ENCODE measurements around the gene SLC44A1. TPM values are rescaled to one million over a fixed set of nuclear protein-coding genes. Genes with fewer than 3 reads are reported as not detected.

Gene SLC44A1
- total and polyA plus RNA-seq, 2 of the 13 experiments (the other 11 are each of a cell fraction or from before 2014, with no cell fraction given): 21.4 to 40.8 TPM

GRCh38 chr9:105216440-105217178, 27.8 kb upstream of the SLC44A1 start:
- Histone ChIP-seq H4K20me1 (ENCODE audit: insufficient read depth, low read length) (no peaks in the 10 kb centered on the region), H3K4me1 (ENCODE audit: insufficient read depth, low read length) (peaks cover 19% of the 10 kb centered on the region), H3K9me3 (ENCODE audit: low read length) (no peaks in the 10 kb centered on the region), H3K79me2 (ENCODE audit: insufficient read depth, low read length) (no peaks in the 10 kb centered on the region), H3K36me3 (replicated peaks in 1 of 2; ENCODE audit: control insufficient read depth in 1 of 2, insufficient read depth in 2 of 2, low read length in 2 of 2) (no peaks in the 10 kb centered on the region), H2AFZ (ENCODE audit: low read length) (peak overlapping the region; percentile 69), H3K4me2 (ENCODE audit: low read depth, low read length) (peak overlapping the region; percentile 69), H3K27ac (ENCODE audit: extremely low read length, insufficient read depth, low read length) (no peak overlapping the region), H3K27me3 (ENCODE audit: control insufficient read depth in 1 of 2, insufficient read depth in 2 of 2, low read length in 2 of 2) (no peaks in the 10 kb centered on the region), H3K9ac (ENCODE audit: insufficient read depth, low read depth, low read length) (no peak overlapping the region), H3K4me3 (replicated peaks in 1 of 3; ENCODE audit: insufficient read depth in 1 of 3, low read depth in 2 of 3, low read length in 3 of 3) (peak overlapping the region in 1 of 3 experiments; percentile 41; a peak in 2 of 6 replicates)
- peak; percentile 84 for ATAC-seq
- intact Hi-C loops (cut with micrococcal nuclease; ENCODE audit: unreplicated experiment) (no loop called here), in situ Hi-C loops (cut with HindIII; ENCODE audit: extremely low pct_ligation_motif_present, low pct_unique_long_range_greater_than_20kb) (no loop called here)
- TF ChIP-seq XRCC5 (optimal IDR thresholded peaks at IDR 0.05; ENCODE audit: low read length) (no peak), SOX6 (IDR thresholded peaks at IDR 0.05) (no peak), SOX6 (CRISPR knock-in tag; IDR thresholded peaks at IDR 0.05) (peak; percentile 55), ARID5B (CRISPR knock-in tag; IDR thresholded peaks at IDR 0.05) (peak; percentile 27), HNF4A (CRISPR knock-in tag; IDR thresholded peaks at IDR 0.05) (peak; percentile 71), RNF2 (conservative IDR thresholded peaks at IDR 0.05; ENCODE audit: low read depth) (no peak), SALL1 (CRISPR knock-in tag; IDR thresholded peaks at IDR 0.05) (0 out of 2 replicates have a peak, but pooled peaks have one; percentile 33), SOX13 (IDR thresholded peaks at IDR 0.05) (no peak), SOX13 (CRISPR knock-in tag; conservative IDR thresholded peaks at IDR 0.05 in 1 of 2, IDR thresholded peaks at IDR 0.05 in 1 of 2) (peak in 1 of 2 experiments; percentile 80; a peak in 2 of 4 replicates), RORA (CRISPR knock-in tag; IDR thresholded peaks at IDR 0.05) (no peak), SOX5 (CRISPR knock-in tag; IDR thresholded peaks at IDR 0.05; ENCODE audit: borderline replicate concordance) (peak; percentile 59; the same call in 1 of the 2 replicates)
- TF ChIP-seq, protein P1, sequence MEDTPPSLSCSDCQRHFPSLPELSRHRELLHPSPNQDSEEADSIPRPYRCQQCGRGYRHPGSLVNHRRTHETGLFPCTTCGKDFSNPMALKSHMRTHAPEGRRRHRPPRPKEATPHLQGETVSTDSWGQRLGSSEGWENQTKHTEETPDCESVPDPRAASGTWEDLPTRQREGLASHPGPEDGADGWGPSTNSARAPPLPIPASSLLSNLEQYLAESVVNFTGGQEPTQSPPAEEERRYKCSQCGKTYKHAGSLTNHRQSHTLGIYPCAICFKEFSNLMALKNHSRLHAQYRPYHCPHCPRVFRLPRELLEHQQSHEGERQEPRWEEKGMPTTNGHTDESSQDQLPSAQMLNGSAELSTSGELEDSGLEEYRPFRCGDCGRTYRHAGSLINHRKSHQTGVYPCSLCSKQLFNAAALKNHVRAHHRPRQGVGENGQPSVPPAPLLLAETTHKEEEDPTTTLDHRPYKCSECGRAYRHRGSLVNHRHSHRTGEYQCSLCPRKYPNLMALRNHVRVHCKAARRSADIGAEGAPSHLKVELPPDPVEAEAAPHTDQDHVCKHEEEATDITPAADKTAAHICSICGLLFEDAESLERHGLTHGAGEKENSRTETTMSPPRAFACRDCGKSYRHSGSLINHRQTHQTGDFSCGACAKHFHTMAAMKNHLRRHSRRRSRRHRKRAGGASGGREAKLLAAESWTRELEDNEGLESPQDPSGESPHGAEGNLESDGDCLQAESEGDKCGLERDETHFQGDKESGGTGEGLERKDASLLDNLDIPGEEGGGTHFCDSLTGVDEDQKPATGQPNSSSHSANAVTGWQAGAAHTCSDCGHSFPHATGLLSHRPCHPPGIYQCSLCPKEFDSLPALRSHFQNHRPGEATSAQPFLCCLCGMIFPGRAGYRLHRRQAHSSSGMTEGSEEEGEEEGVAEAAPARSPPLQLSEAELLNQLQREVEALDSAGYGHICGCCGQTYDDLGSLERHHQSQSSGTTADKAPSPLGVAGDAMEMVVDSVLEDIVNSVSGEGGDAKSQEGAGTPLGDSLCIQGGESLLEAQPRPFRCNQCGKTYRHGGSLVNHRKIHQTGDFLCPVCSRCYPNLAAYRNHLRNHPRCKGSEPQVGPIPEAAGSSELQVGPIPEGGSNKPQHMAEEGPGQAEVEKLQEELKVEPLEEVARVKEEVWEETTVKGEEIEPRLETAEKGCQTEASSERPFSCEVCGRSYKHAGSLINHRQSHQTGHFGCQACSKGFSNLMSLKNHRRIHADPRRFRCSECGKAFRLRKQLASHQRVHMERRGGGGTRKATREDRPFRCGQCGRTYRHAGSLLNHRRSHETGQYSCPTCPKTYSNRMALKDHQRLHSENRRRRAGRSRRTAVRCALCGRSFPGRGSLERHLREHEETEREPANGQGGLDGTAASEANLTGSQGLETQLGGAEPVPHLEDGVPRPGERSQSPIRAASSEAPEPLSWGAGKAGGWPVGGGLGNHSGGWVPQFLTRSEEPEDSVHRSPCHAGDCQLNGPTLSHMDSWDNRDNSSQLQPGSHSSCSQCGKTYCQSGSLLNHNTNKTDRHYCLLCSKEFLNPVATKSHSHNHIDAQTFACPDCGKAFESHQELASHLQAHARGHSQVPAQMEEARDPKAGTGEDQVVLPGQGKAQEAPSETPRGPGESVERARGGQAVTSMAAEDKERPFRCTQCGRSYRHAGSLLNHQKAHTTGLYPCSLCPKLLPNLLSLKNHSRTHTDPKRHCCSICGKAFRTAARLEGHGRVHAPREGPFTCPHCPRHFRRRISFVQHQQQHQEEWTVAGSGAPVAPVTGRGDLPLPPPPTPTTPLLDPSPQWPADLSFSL (CRISPR knock-in tag; IDR thresholded peaks at IDR 0.05): peak; percentile 32; the same call in 1 of the 2 replicates
- WGBS (ENCODE audit: low lambda C conversion rate): 3% methylated on average over 4 of the region's 4 CpGs
- POLR2A ChIA-PET: no interaction called here
- CTCF ChIA-PET (ENCODE audit: low intra/inter-chr PET ratio, low total read pairs): no interaction called here
- peak; percentile 40 for DNase-seq (ENCODE audit: low spot score)
- no TSS peak for BruUV-seq (replicated peaks)
- FAIRE-seq: peak; percentile 26
